GM18858 (cell line): ENCODE measurements around the gene GSK3A.

ENCODE experiments used
- ATAC-seq: cut with Tn5 transposase; IDR thresholded peaks from one replicate; pipeline ENCODE4 v1.9.1; 2021; ENCODE audit not compliant: unreplicated experiment

The GSK3A gene

DNA sequence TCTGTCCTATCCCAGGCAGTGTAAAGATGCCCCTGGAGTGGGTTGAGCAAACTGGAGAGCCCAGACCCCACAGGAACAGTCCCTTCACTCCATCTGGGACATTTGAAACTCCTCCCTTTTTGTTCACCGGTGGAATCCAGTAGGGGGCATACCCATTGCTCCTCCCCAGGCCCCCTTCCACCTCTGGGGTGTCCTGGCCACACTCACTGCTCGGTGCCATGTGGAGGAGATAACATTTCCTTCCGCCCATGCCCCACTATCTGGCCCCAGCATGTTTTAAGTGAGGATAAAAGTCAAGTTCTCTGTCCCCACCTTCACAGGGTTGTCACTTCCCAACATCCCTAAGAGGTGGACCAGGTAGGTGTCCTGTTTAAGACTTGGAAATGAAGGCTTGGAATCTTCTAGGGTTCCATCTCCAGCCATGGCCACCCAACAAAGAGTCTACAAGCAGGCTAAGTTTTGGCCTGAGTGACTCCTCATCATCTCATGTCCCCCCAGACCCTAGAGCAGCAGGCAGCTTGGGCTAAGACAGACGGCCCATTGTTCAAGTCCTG lies 13.0 kb downstream of the GSK3A start:
- ATAC-seq: no peak

DNA sequence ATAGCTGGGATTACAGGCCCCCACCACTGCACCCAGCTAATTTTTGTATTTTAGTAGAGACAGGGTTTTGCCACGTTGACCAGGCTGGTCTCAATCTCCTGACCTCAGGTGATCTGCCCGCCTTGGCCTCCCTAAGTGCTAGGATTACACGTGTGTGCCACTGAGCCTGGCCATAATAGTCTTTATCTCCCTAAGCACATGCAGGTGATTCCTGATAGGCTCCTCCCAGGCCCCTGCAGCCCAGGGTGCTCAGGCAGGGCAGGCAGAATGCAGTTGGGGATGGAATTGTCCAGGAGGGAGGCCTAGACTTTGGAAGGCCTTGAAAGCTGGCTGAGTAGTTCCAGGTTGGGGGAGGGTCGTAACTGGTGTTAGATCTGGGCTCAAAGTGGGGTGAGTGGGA lies 13.8 kb downstream of the GSK3A start:
- no peak for ATAC-seq

DNA sequence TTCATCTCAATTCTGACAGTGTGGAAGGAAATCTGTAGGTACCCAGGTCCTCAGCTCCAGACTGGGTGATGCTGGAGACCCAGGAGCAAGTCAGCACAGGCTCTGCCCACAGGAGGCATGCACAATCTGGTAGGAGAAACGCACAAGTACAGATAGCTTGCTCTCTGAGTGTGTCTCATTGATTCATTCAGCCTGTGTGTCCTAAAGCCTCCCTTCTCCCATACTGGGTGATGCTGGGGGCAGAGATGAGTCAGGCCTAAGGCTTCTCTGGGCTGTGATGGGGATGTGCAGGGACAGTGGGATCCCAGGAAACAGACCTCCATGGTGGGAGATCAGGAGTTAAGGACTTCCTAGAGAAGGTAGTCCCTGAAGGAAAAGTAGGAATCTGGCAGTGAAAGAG lies 15.5 kb downstream of the GSK3A start:
- no peak for ATAC-seq

DNA sequence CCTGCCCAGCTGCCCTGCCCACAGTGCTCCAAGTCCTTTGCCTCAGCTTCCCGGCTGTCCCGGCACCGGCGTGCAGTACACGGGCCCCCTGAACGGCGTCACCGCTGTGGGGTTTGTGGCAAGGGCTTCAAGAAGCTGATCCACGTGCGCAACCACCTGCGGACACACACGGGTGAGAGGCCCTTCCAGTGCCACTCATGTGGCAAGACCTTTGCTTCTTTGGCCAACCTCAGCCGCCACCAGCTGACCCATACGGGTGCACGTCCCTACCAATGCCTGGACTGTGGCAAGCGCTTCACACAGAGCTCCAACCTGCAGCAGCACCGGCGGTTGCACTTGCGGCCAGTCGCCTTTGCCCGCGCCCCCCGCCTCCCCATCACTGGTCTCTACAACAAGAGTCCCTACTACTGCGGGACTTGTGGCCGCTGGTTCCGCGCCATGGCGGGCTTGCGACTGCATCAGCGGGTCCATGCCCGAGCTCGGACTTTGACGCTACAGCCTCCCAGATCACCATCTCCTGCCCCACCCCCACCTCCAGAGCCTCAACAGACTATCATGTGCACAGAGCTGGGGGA lies 16.6 kb downstream of the GSK3A start:
- ATAC-seq: no peak

DNA sequence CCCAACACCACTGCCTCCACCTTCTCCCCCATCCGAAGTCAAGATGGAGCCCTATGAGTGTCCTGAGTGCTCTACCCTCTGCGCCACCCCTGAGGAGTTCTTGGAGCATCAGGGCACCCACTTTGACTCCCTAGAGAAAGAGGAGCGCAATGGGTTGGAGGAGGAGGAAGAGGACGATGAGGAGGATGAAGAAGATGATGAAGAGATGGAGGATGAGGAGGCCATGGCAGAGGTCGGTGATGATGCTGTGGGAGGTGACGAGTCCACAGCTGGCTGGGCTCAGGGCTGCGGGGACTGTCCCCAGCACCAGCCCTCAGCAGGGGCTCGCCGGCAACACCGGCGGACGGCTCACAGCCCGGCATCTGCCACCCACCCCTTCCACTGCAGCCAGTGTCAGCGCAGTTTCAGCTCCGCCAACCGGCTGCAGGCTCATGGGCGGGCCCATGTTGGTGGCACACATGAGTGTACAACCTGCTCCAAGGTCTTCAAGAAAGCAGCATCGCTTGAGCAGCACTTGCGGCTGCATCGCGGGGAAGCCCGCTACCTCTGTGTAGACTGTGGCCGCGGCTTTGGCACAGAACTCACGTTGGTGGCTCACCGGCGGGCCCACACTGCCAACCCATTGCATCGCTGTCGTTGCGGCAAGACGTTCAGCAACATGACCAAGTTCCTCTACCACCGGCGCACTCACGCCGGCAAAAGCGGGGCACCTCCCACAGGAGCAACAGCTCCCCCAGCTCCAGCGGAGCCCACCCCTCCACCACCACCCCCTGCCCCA lies 17.3 kb downstream of the GSK3A start:
- ATAC-seq: no peak

DNA sequence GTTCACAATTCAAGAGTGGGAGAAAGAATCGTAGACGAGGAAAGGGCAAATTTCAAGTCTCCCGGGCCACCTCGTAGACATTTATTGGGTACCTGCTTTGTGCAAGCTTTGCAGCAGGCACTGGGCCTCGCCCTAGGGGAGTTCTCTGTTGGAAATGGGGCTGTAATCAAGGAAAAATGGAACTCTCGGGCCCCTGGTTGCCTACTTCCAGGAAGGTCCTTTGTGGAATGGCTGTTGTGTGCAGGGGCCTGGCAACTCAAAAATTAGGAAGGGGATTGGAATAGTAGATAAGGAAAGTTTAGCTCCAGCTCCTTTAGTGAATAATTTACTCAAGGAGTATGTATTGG lies 21.7 kb downstream of the GSK3A start:
- ATAC-seq: no peak

DNA sequence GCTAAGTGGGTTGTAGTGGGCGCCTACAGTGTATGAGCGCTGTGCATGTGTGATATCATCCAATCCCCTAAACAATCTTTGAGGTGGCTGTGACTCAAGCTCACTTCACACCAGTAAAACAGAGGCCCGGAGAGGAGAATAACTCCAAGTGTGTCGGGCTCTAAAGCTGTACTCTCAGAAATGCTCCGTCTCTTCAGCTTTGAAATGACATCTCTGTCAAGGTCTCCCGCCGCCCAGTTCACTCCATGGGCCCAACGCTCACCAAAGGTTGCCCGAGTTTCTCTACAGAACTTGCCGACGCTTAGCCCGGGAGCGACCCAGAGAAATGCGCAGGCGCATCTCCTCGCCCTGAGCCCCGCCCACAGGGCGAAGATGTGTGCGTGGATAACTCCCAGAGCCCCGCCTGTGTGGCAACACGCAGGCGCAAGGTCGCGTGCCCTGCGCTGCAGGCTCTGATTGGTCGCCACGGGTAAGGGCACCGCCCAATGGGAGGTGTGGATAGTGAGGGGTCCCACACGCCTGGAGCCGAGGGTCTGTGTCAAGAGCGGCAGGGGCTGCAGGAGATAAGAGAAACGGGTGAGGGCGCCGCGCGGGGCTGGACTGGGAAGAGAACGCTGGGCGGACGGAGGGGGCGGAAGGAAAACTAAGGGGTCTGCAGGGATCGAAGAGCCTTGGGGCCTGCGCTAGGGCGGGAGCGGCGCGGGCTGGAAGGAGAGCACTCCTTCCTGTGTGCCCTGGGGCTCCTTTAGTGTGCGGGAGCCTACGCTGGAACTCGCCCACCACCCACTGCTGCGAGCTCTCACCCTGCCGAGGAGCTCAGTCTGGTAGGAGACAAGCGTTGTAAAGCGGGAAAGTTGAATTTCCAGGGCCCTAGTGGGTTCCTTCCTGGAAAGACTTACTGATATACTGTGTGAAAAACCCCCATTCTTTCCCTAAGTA lies 22.3 kb downstream of the GSK3A start, which contains the start of gene ZNF526:
ZNF526 (plus strand) TSS at position 501 of the 939 bp plus-strand sequence. CDS start 4,092 bp downstream, outside the sequence.
- ATAC-seq: peak; percentile 76

DNA sequence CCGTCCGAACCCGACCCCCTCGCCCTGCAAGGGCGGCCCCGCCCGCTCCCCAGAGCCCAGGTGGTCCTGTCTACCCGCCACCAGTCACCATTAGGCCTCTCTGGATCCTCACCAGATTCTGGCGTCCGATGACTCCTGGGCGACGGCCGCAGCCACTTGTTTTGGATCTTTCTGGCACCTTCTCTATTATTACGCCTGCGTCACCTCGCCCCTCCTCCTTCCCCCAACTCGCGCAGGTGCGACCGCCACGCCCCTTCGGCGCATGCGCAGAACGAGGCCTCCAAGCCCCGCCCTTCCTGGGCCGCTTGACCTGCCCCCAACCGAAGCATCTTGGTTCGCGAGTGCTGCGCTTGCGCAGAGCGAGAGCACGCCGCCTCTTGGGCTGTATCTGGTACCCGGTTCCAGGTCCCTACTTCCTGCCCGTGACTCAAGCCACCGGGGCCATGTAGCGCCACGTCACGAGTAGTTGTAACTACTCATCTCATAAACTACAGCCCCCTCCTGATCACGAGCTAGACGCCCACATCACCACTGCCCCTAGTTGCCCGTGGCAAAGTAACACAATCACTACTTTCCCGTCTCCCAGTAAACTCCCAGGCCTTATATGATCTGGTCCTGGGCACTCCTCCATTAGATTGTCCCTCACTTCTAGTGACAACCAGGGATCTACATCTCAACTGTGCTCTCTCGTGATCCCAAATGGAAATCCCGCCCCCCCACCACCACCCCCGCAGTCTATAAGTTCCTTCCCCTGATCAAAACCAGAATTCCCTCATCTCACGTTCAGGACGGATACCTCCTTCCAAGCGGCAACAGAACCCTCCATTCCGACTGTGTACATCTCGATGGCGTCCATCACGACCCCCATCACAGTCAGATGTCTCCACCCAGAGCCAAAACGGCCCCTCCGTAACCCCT lies 24.6 kb downstream of the GSK3A start, which contains the start of gene DEDD2:
DEDD2 (minus strand) TSS at position 158 of the 918 bp plus-strand sequence. CDS start 670 bp downstream, outside the sequence.
- ATAC-seq: peak; percentile 50

DNA sequence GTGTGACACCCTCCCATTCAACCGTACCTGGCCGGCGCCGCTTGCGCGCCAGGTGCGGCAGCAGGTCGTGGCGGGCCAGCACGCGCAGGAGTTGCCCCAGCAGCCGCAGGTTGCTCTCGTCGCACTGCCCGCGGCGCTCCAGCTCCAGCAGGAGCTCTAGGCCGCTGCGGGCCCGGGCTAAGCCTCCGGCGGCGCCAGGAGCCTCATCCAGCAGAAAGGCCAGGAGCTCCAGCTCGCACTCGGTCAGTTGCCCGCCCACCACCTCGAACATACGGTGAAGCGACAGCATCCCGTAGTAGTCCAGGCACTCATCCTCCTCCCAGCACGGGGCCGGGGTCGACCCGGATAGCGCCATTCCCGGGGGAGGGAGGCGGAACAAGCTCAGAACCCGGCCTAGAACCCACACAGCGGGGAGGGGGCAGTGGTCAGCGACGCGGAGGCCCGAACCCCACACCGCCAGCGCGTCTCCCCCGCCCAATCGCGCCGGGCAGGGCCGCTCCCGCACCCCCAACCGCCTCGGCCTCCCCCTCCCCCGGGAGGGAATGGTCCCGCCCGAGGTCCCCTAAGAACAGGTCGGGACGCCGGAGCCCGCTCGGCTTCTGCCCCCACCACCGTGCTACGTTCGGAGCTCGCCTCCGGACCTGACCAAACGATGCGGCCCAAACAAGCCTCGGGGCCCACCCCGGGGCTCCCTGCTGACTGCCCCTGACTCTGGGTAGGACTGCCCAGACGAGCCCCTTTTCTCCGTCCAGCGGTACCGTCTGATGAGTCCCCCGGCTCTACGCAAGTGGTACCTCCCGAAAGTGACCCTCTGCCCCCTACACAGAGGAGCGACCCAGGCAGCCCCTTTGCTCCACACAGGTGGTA lies 25.5 kb downstream of the GSK3A start:
- no peak for ATAC-seq

DNA sequence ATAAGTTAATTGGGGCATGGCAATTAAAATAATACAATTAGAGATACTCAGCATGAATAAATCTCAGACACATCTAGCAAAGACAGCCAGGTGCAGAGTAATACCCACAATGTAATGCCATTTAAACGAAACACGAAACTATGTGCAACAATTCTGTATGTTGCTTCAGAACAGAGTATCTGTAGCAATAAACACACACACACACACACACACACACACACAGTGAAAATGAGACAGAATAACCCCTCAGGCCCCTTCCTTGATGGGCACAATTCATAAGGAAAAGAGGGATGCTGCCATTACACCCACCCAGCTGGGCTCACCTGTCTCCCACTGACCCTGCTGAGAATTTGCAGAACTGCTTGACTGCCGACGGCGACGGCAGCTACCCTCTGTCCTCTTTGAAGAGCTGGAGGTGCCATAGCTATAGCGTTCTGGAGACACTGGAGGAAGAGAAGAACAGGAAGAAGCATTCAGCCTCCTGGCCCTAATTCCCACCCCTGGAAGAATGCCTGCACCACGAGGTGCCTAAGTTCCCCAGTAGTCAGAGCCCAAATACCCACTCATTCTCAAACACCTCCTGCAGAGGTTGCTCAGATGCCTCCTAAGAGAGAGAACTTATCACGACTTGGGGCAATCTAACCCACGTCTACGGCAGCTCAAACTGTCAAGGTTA lies 27.5 kb downstream of the GSK3A start:
- no peak for ATAC-seq

DNA sequence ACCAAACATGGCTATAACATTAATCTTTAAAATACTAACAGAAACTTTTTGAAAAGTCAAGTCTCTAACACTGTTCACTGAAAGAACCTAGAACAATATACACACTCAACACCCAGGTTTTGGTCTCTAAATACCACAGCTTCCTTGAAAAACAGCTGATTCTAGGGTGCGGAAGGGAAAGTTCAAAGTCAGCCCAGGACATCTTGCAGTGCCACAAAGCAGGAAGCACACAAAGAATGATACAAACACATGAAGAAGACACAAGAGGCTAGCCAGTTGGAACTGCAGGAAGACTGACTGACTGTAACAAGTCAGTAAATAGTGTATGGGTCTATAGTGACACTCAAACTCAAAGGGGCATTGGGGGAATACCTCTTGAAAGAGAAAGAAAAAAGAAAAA lies 29.5 kb downstream of the GSK3A start:
- no peak for ATAC-seq

DNA sequence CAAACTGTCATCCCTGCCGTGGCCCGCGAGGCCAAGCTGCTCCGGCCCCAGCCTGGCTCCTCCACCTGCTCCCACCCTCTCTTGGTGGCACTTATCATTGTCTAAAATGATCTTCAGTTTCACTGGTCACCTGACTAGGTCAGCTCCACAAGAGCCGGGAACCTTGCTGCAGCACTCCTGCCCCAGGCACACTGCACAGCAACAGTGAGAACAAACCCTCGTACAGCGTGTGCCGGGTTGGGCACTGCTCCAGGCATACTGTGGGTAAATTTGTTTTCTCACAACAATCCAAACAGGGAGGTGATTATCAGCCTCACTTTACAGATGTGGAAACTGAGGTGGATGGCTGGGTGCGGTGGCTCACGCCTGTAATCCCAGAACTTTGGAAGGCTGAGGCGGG lies 33.8 kb downstream of the GSK3A start:
- no peak for ATAC-seq

DNA sequence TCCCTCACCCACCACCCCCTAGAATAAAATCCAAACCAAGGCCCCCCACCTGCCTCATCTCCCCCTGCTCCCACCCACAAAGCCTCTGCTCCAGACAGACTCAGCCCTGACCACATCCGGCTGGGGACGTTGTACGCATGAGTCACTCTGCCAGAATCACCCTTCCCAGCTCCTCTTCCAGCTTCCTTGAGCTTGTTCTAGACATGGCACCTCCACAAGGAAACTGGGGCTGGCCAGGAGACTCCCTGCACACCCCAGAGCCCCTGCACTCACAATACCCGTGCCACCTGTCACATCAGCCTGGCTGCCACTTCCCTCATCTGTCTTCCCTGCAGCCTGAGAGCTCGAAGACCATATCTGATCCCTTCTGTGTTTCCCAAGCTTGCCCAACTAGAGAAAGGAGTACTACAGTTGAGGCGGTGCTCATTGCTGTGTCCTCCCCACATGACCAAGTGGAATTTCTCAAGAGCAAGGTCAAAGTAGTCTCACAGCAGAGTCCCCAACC lies 34.6 kb downstream of the GSK3A start:
- ATAC-seq: no peak

DNA sequence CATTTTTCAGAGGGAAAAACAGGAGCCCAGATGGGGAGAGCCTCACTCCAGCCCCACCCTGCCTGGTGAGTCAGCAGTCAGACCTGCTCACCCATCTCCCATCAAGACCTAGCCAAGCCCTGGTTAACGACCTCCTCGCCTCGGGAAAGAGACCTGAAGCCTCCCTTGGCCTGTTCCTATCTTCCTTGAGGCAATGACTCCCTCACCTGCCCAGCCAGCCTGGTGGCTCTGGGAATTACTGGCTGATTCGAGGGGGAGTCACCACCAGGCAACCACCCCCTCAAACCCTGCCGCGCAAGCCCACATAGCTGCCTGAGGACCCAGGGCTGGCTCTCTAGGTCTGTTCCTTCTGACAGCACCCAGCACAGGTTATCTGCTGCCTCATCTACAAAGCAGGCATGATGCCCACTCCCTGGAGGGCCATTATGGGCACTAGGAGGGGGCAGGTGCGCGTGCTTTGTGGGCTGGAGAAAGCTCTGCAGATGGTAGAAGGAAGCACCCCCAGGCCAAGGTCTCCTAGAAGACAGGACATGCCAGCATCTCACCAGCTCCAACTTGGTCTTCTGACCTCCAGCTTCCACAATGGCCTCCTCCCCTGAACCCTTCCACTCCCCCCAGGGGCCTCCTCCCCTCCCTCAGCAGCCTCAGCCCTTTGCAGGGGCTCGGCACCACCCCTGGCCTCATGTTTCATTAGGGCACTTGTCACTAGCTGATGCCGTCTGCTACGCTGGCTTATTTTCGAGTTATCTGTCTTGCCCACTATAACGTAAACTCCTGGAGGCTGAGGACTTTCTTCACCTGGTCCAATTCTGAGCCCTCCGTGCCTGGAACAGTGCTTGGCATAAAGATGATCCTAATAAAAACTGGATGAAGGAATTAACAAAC lies 35.3 kb downstream of the GSK3A start:
- no peak for ATAC-seq

DNA sequence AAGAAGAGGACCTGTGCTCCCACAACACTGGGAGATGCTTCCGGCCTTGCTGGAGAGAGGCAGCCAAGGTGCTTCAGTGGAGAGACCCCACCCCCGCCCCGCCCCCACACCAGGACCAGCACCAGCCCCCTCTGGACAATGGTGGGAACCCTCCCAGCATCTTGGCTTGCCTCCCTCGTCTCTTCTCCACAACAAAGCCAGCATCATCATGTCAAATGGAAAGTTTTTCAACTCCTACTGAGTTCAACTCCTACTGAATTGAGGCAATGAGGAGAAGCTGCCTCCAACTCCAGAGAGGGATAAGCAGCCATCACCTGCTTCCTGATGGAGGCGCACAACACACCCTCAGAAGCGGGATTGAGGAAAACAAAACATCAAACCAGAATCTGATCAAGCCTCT lies 37.7 kb downstream of the GSK3A start:
- no peak for ATAC-seq

DNA sequence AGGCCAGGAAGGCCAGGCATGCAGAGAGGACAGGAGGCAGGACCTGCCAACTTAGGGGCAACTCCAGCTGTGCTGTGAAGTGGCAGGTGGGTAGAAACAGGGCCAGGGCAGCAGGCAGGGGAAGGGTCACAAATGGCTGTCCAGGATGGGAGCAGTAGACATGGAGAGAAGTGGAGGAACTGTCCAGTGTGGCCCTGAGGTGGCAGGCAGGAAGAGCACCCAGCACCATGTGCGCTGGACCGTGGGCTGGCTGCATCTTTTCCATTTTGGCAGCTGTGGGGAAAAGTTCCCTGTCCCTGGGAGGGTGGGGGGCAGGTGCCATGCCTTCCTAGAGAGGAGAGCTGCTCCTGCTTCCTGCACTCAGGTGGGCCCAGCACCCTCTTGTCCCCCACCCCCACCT lies 38.7 kb downstream of the GSK3A start:
- ATAC-seq: no peak

DNA sequence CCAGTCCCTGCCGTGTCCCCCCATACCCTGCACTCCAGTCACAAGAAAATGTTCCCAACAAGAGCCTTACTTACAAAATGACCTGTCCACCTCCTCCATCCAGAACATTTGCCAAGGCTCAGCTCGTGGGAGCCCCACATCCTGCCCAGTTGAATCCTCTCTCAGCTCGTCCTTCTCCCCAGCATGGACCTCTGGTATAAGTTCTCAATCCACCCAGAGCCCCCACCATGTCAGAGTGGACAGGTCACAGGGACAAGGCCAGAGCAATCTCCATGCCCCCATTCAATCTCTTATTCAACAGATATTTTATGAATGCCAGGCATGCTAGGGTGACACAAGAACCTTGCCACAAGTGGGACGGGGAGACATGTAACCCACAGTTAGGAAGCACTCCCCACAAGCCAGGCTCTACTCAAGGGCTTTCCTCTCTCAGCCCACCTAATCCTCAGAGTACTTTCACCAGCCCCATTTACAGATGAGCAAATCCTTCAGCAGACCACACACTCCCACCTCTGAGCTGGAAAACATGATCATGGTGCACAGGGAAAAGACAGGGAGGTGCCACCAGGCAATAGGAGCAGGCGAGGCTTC lies 40.0 kb downstream of the GSK3A start:
- no peak for ATAC-seq
